ENCODE data around the gene CHRNB1.
A peak's percentile ranks its signal among the peaks of the same experiment; 100 is the strongest.

The CHRNB1 gene

DNA sequence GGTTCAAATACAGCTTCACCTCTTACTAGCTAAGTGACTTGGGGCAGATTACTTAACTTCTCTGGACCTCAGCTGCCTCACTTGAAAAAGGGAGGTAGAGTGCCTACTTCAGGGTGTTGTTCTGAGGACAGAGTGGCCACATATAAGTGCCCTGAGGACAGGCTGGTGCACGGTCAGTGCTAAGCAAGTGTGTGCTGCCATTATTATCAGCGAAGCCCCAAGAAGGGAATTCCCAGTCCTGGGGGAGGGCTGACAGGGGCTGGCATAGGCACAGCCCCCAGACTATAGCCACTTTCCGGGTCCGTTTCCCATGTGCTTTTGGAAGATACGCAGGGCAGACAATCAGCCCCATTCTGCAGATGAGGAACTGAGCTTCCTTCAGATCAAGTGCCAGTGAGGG lies 32.1 kb downstream of the CHRNB1 start:
- peak overlapping the region; percentile 83 for H3K4me2 ChIP-seq (ENCODE audit: low read depth, low read length, poor library complexity, severe bottlenecking)
- H3K9me2 ChIP-seq (replicated peaks; ENCODE audit: low read depth, low read length): no peaks in the 10 kb centered on the region
- peaks cover 39% of the 10 kb centered on the region for H3K4me1 ChIP-seq (ENCODE audit: insufficient read depth, low read length, poor library complexity, severe bottlenecking)
- peaks cover 24% of the 10 kb centered on the region for H4K20me1 ChIP-seq (ENCODE audit: insufficient read depth, low read length, poor library complexity, severe bottlenecking)
- H2AFZ ChIP-seq (ENCODE audit: low read length): no peak overlapping the region
- no peak for TF ChIP-seq EZH2phosphoT487 (IDR thresholded peaks at IDR 0.05; ENCODE audit: borderline replicate concordance)
- TF ChIP-seq, protein P1, sequence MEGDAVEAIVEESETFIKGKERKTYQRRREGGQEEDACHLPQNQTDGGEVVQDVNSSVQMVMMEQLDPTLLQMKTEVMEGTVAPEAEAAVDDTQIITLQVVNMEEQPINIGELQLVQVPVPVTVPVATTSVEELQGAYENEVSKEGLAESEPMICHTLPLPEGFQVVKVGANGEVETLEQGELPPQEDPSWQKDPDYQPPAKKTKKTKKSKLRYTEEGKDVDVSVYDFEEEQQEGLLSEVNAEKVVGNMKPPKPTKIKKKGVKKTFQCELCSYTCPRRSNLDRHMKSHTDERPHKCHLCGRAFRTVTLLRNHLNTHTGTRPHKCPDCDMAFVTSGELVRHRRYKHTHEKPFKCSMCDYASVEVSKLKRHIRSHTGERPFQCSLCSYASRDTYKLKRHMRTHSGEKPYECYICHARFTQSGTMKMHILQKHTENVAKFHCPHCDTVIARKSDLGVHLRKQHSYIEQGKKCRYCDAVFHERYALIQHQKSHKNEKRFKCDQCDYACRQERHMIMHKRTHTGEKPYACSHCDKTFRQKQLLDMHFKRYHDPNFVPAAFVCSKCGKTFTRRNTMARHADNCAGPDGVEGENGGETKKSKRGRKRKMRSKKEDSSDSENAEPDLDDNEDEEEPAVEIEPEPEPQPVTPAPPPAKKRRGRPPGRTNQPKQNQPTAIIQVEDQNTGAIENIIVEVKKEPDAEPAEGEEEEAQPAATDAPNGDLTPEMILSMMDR (conservative IDR thresholded peaks at IDR 0.05; ENCODE audit: low read length): no peak
- no peaks in the 10 kb centered on the region for H3F3A ChIP-seq (ENCODE audit: low read depth)
- peak overlapping the region; percentile 82 for H3K4me3 ChIP-seq (ENCODE audit: low read length, poor library complexity, severe bottlenecking)
- H3K27me3 ChIP-seq (ENCODE audit: insufficient read depth, low read length, poor library complexity, severe bottlenecking): no peaks in the 10 kb centered on the region
- H3K9me3 ChIP-seq (ENCODE audit: insufficient read depth, low read depth, low read length): no peaks in the 10 kb centered on the region
- H3K79me2 ChIP-seq (ENCODE audit: insufficient read depth, low read length): peaks cover 85% of the 10 kb centered on the region
- H3K9ac ChIP-seq (ENCODE audit: low read depth, low read length, poor library complexity, severe bottlenecking): no peak overlapping the region
- H3K36me3 ChIP-seq (ENCODE audit: insufficient read depth, low read length): no peaks in the 10 kb centered on the region

DNA sequence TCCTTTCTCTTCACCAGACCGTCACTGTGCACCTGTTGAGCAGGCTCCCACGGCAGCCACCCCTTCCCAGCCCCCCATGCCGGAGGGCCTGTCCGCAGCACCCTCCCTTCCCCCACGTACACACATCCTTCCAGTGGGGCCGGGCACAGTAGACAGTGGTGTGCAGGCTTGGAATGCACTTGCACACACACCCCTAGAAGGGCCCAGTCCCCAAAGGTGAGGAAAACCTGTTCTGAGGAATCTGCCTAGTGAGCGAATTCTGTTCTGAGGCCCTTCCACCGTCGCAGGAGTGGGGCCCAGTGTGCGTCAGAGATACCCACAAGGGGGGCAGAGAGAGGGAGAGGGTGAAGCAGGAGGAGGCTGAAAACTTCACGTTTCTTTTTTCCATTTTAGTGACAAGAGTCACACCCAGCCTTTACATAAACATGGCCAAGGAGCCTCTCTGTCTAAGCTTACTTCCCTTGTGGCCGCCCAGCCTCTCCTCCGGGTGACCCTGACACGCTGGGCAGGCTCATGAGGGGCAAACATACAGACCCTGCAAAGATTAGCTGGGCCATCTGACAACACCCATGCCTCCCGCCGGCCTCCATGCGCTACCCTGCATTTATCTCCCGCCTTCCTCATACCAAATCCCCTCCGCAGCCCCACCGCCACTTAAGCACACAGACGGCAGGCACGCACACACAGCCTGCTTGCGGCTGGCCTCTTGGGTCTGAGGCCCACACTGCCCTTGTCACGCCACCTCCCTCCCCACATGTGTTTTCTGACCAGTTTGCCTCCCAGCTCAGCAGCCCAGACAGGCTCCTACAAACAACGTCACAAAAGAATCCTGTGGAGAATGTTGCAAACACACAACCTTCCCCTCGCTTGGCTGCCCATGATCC lies 32.8 kb downstream of the CHRNB1 start:
- Histone ChIP-seq H3K27me3 (ENCODE audit: insufficient read depth, low read length, poor library complexity, severe bottlenecking) (no peaks in the 10 kb centered on the region), H3K9me2 (replicated peaks; ENCODE audit: low read depth, low read length) (no peaks in the 10 kb centered on the region), H3K9me3 (ENCODE audit: insufficient read depth, low read depth, low read length) (no peaks in the 10 kb centered on the region), H4K20me1 (ENCODE audit: insufficient read depth, low read length, poor library complexity, severe bottlenecking) (peaks cover 24% of the 10 kb centered on the region), H3F3A (ENCODE audit: low read depth) (no peaks in the 10 kb centered on the region), H3K79me2 (ENCODE audit: insufficient read depth, low read length) (peaks cover 81% of the 10 kb centered on the region), H3K9ac (ENCODE audit: low read depth, low read length, poor library complexity, severe bottlenecking) (peak overlapping the region; percentile 95), H3K4me1 (ENCODE audit: insufficient read depth, low read length, poor library complexity, severe bottlenecking) (peaks cover 38% of the 10 kb centered on the region), H3K36me3 (ENCODE audit: insufficient read depth, low read length) (no peaks in the 10 kb centered on the region), H2AFZ (ENCODE audit: low read length) (no peak overlapping the region), H3K4me3 (ENCODE audit: low read length, poor library complexity, severe bottlenecking) (peak overlapping the region; percentile 82), H3K4me2 (ENCODE audit: low read depth, low read length, poor library complexity, severe bottlenecking) (peak overlapping the region; percentile 83)
- TF ChIP-seq EZH2phosphoT487 (IDR thresholded peaks at IDR 0.05; ENCODE audit: borderline replicate concordance): no peak
- TF ChIP-seq, protein P1 (conservative IDR thresholded peaks at IDR 0.05; ENCODE audit: low read length): no peak

DNA sequence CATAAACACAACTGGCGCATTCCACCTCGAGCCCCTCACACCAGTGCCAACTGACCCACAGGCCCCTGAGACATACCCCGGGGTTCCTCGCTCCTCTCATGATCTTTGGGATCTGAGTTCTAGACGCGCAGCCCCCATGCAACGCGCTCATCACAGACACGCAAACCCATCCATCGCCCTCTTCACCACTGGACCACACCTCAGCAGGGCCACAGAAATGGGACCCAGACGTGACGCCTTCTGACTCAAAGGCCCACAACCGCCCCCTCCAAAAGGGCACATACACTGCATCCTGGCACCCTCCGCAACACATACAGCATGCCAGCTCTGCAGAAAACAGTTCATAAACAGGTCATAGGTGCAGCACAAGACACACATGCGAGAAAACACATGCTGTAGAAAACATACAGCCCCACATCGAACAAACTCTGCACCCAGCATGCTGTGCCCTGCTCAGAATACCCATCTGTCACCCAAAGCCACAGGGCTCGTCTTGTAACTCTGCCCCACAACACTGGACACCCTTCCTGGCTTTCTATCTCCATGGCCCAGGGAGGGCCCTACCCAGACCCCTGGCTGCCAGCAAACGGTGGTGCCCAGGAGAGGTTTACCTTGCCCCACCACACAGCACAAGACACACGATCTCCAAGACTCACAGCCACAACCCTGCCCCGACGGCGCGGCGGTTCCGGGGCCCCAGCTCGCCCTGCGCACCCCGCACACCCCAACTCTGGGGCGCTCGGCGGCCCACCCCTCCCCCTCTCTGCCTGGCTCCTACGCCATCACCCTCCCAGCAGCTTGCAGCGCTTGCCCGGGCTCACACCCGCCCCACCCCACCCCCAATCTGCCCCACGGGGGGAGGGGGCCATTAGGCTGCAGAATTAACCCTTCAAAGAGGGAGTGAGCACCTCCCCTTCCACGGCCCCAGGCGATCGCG lies 33.7 kb downstream of the CHRNB1 start:
- Histone ChIP-seq H3K9ac (ENCODE audit: low read depth, low read length, poor library complexity, severe bottlenecking) (peak overlapping the region; percentile 95), H3K27me3 (ENCODE audit: insufficient read depth, low read length, poor library complexity, severe bottlenecking) (no peaks in the 10 kb centered on the region), H2AFZ (ENCODE audit: low read length) (peak overlapping the region; percentile 82), H3K36me3 (ENCODE audit: insufficient read depth, low read length) (no peaks in the 10 kb centered on the region), H3K4me3 (ENCODE audit: low read length, poor library complexity, severe bottlenecking) (peak overlapping the region; percentile 82), H3F3A (ENCODE audit: low read depth) (no peaks in the 10 kb centered on the region), H4K20me1 (ENCODE audit: insufficient read depth, low read length, poor library complexity, severe bottlenecking) (peaks cover 24% of the 10 kb centered on the region), H3K79me2 (ENCODE audit: insufficient read depth, low read length) (peaks cover 80% of the 10 kb centered on the region), H3K4me2 (ENCODE audit: low read depth, low read length, poor library complexity, severe bottlenecking) (peak overlapping the region; percentile 83), H3K9me2 (replicated peaks; ENCODE audit: low read depth, low read length) (no peaks in the 10 kb centered on the region), H3K4me1 (ENCODE audit: insufficient read depth, low read length, poor library complexity, severe bottlenecking) (peaks cover 42% of the 10 kb centered on the region), H3K9me3 (ENCODE audit: insufficient read depth, low read depth, low read length) (no peaks in the 10 kb centered on the region)
- TF ChIP-seq, protein P1 (conservative IDR thresholded peaks at IDR 0.05; ENCODE audit: low read length): no peak
- TF ChIP-seq EZH2phosphoT487 (IDR thresholded peaks at IDR 0.05; ENCODE audit: borderline replicate concordance): no peak
